K562 (cell line): ENCODE data around the gene CACNA1A. TPM values are rescaled to one million over a fixed set of nuclear protein-coding genes. Genes with fewer than 3 reads are reported as not detected.
A peak's percentile ranks its signal among the peaks of the same experiment; 100 is the strongest.

Source experiments
- BRD4 ChIP-seq: fragments of 200-600 bp; sonication (generic); IDR thresholded peaks from 2 replicates; pipeline ENCODE4 v1.6.1; 2017; ENCODE audit warnings: inconsistent platforms
- CBFA2T2 ChIP-seq: fragments of 450-650 bp; conservative IDR thresholded peaks from 2 replicates; pipeline ENCODE4 v1.6.1; 2017; ENCODE audit warnings: mild to moderate bottlenecking
- CHD2 ChIP-seq: IDR thresholded peaks from 2 replicates; pipeline ENCODE4 v1.6.1; 2011; ENCODE audit warnings: low read depth, low read length
- EP400 ChIP-seq: fragments of 450-650 bp; IDR thresholded peaks from 2 replicates; pipeline ENCODE4 v1.6.1; 2017; ENCODE audit warnings: antibody characterized with exemption, mild to moderate bottlenecking, moderate library complexity
- FOSL1 ChIP-seq: fragments of 200-800 bp; sonication (Bioruptor generic); conservative IDR thresholded peaks from 2 replicates; pipeline ENCODE4 v1.6.1; 2016; ENCODE audit warnings: missing genetic modification characterization, missing compliant biosample characterization
- NFIC ChIP-seq: fragments of 450-650 bp; IDR thresholded peaks from 2 replicates; pipeline ENCODE4 v1.6.1; 2017; ENCODE audit warnings: mild to moderate bottlenecking, inconsistent platforms
- RBM34 ChIP-seq: fragments of 200-400 bp; formaldehyde crosslinking; IDR thresholded peaks from 2 replicates; pipeline ENCODE4 v1.6.1; 2018; ENCODE audit warnings: low read length, borderline replicate concordance; ENCODE audit not compliant: insufficient read depth
- SOX6 ChIP-seq: fragments of 450-650 bp; IDR thresholded peaks from 2 replicates; pipeline ENCODE4 v1.6.1; 2014; ENCODE audit warnings: mild to moderate bottlenecking
- TCFL5 ChIP-seq: fragments of 250-450 bp; sonication (Bioruptor Pico); conservative IDR thresholded peaks from 2 replicates; pipeline ENCODE4 v1.6.1; 2021; ENCODE audit warnings: mild to moderate bottlenecking, moderate library complexity, matching md5 sums
- ZNF165 ChIP-seq: fragments of 250-450 bp; sonication (Bioruptor Pico); IDR thresholded peaks from 2 replicates; pipeline ENCODE4 v1.4.0; 2020; ENCODE audit warnings: borderline replicate concordance
- ZNF263 ChIP-seq: sonication (generic); formaldehyde crosslinking; IDR thresholded peaks from 2 replicates; pipeline ENCODE4 v1.8.0; 2022; ENCODE audit warnings: mild to moderate bottlenecking, missing genetic modification reagents, borderline replicate concordance
- polyA plus RNA-seq, 8 experiments: library from polyadenylated mRNA; depleted of rRNA in 4 of 8; stranded (reverse) in 5 of 8; unstranded in 3 of 8; fragments of >200 nt; fragmentation: Nextera tagmentation in 2 of 8; fragmentation: Illumina TruSeq in 1 of 8; extraction: Ambion mirVana in 2 of 8; extraction: Trizol in 1 of 8; gene quantifications; 2 replicates each; pipeline versions ENCODE4 v1.2.1 to v1.2.3, GENCODE V29; 2011 to 2014; ENCODE audit warnings: inconsistent platforms in 1 of 8, missing spikeins in 1 of 8
- total RNA-seq, 7 experiments: library from RNA; depleted of rRNA in 6 of 7; stranded (reverse); fragments of >200 nt in 6 of 7; fragmentation: Illumina TruSeq in 2 of 7; extraction: Trizol in 2 of 7; gene quantifications; 2 replicates each; pipeline versions ENCODE4 v1.2.1 to v1.2.3, GENCODE V29; 2011 to 2021; ENCODE audit warnings: low replicate concordance in 1 of 7
- TF ChIP-seq, protein P1 (sequence below): fragments of 200-600 bp; sonication (generic); IDR thresholded peaks from one replicate; pipeline ENCODE4 v1.6.1; 2012; ENCODE audit warnings: mild to moderate bottlenecking, low read depth, low read length, inconsistent platforms
- TF ChIP-seq, protein P2 (sequence below): fragments of 250-450 bp; sonication (Bioruptor Pico); IDR thresholded peaks from 2 replicates; pipeline ENCODE4 v1.4.0; 2020; ENCODE audit warnings: mild to moderate bottlenecking
- TF ChIP-seq, protein P3 (sequence below), 2 experiments: fragments of 450-650 bp in 1 of 2; sonication (generic) in 1 of 2; formaldehyde crosslinking in 1 of 2; IDR thresholded peaks in 1 of 2; conservative IDR thresholded peaks in 1 of 2; 2 replicates each; pipeline versions ENCODE4 v1.6.1 to v1.8.1; 2016 to 2023; ENCODE audit warnings: mild to moderate bottlenecking in 2 of 2, moderate library complexity in 2 of 2, inconsistent platforms in 1 of 2, missing genetic modification reagents in 1 of 2

CACNA1A gene
- total and polyA plus RNA-seq, 9 of the 15 experiments (the other 6 are each of a cell fraction or from before 2014, with no cell fraction given): 0.03 to 0.20 (median 0.09) TPM; not detected in 1

DNA sequence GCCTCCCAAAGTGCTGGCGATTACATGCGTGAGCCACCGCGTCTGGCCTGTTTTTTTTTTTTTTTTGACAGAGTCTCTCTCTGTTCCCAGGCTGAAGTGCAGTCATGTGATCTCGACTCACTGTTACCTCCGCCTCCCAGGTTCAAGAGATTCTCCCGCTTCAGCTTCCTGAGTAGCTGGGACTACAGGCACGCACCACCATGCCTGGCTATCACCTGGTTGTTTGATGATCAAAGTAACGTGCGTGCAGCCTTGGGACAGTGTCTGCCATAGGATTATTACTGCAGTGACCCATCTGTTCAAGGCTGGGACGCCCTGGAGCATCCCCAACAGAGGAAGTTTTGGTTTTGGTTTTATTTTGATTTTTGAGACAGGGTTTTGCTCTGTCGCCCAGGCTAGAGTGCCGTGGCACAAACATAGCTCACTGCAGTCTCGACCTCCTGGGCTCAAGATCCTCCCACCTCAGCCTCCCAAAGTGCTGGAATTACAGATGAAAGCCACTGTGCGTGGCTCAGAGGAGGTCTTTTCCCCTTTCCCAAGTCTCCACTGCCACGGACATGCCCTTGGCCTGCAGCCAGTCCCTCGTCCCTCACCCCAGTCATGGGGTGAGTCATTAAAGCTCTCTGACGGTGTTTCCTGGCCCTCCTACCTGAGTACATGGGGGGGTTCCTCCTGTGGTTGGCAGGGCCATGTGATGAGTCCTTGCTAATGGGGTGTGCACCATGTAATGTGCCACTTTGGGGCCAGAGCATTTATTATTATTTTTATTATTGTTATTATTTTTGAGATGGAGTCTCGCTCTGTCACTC, 290.5 kb downstream of the CACNA1A start (continued):
- TF ChIP-seq, protein P1, sequence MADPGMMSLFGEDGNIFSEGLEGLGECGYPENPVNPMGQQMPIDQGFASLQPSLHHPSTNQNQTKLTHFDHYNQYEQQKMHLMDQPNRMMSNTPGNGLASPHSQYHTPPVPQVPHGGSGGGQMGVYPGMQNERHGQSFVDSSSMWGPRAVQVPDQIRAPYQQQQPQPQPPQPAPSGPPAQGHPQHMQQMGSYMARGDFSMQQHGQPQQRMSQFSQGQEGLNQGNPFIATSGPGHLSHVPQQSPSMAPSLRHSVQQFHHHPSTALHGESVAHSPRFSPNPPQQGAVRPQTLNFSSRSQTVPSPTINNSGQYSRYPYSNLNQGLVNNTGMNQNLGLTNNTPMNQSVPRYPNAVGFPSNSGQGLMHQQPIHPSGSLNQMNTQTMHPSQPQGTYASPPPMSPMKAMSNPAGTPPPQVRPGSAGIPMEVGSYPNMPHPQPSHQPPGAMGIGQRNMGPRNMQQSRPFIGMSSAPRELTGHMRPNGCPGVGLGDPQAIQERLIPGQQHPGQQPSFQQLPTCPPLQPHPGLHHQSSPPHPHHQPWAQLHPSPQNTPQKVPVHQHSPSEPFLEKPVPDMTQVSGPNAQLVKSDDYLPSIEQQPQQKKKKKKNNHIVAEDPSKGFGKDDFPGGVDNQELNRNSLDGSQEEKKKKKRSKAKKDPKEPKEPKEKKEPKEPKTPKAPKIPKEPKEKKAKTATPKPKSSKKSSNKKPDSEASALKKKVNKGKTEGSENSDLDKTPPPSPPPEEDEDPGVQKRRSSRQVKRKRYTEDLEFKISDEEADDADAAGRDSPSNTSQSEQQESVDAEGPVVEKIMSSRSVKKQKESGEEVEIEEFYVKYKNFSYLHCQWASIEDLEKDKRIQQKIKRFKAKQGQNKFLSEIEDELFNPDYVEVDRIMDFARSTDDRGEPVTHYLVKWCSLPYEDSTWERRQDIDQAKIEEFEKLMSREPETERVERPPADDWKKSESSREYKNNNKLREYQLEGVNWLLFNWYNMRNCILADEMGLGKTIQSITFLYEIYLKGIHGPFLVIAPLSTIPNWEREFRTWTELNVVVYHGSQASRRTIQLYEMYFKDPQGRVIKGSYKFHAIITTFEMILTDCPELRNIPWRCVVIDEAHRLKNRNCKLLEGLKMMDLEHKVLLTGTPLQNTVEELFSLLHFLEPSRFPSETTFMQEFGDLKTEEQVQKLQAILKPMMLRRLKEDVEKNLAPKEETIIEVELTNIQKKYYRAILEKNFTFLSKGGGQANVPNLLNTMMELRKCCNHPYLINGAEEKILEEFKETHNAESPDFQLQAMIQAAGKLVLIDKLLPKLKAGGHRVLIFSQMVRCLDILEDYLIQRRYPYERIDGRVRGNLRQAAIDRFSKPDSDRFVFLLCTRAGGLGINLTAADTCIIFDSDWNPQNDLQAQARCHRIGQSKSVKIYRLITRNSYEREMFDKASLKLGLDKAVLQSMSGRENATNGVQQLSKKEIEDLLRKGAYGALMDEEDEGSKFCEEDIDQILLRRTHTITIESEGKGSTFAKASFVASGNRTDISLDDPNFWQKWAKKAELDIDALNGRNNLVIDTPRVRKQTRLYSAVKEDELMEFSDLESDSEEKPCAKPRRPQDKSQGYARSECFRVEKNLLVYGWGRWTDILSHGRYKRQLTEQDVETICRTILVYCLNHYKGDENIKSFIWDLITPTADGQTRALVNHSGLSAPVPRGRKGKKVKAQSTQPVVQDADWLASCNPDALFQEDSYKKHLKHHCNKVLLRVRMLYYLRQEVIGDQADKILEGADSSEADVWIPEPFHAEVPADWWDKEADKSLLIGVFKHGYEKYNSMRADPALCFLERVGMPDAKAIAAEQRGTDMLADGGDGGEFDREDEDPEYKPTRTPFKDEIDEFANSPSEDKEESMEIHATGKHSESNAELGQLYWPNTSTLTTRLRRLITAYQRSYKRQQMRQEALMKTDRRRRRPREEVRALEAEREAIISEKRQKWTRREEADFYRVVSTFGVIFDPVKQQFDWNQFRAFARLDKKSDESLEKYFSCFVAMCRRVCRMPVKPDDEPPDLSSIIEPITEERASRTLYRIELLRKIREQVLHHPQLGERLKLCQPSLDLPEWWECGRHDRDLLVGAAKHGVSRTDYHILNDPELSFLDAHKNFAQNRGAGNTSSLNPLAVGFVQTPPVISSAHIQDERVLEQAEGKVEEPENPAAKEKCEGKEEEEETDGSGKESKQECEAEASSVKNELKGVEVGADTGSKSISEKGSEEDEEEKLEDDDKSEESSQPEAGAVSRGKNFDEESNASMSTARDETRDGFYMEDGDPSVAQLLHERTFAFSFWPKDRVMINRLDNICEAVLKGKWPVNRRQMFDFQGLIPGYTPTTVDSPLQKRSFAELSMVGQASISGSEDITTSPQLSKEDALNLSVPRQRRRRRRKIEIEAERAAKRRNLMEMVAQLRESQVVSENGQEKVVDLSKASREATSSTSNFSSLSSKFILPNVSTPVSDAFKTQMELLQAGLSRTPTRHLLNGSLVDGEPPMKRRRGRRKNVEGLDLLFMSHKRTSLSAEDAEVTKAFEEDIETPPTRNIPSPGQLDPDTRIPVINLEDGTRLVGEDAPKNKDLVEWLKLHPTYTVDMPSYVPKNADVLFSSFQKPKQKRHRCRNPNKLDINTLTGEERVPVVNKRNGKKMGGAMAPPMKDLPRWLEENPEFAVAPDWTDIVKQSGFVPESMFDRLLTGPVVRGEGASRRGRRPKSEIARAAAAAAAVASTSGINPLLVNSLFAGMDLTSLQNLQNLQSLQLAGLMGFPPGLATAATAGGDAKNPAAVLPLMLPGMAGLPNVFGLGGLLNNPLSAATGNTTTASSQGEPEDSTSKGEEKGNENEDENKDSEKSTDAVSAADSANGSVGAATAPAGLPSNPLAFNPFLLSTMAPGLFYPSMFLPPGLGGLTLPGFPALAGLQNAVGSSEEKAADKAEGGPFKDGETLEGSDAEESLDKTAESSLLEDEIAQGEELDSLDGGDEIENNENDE: no peak
- no peak for TF ChIP-seq CHD2
- TF ChIP-seq ZNF263 (CRISPR knock-in tag): peak; percentile 65; the same call in 1 of the 2 replicates
- TF ChIP-seq TCFL5: no peak
- no peak for TF ChIP-seq ZNF165 (CRISPR knock-in tag)
- no peak for TF ChIP-seq EP400
- TF ChIP-seq BRD4: no peak
- TF ChIP-seq RBM34: no peak
- TF ChIP-seq SOX6: no peak
- TF ChIP-seq, protein P2, sequence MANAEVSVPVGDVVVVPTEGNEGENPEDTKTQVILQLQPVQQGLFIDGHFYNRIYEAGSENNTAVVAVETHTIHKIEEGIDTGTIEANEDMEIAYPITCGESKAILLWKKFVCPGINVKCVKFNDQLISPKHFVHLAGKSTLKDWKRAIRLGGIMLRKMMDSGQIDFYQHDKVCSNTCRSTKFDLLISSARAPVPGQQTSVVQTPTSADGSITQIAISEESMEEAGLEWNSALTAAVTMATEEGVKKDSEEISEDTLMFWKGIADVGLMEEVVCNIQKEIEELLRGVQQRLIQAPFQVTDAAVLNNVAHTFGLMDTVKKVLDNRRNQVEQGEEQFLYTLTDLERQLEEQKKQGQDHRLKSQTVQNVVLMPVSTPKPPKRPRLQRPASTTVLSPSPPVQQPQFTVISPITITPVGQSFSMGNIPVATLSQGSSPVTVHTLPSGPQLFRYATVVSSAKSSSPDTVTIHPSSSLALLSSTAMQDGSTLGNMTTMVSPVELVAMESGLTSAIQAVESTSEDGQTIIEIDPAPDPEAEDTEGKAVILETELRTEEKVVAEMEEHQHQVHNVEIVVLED (CRISPR knock-in tag): no peak
- TF ChIP-seq, protein P3, sequence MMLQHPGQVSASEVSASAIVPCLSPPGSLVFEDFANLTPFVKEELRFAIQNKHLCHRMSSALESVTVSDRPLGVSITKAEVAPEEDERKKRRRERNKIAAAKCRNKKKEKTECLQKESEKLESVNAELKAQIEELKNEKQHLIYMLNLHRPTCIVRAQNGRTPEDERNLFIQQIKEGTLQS (IDR thresholded peaks at IDR 0.05): peak; percentile 47; the same call in 1 of the 2 replicates
- TF ChIP-seq, protein P3 (CRISPR knock-in tag; conservative IDR thresholded peaks at IDR 0.05): no peak
- TF ChIP-seq FOSL1: peak; percentile 37; the same call in 1 of the 2 replicates
- TF ChIP-seq CBFA2T2: no peak
- peak; percentile 70 for TF ChIP-seq NFIC
